ENCODE measurements around the gene UBE2K. TPM values are rescaled to one million over a fixed set of nuclear protein-coding genes. Genes with fewer than 3 reads are reported as not detected.

UBE2K gene
- total and polyA plus RNA-seq, 10 of the 15 experiments (the other 5 are each of a cell fraction or from before 2014, with no cell fraction given) = 17.0 to 141 (median 75.5) TPM

DNA sequence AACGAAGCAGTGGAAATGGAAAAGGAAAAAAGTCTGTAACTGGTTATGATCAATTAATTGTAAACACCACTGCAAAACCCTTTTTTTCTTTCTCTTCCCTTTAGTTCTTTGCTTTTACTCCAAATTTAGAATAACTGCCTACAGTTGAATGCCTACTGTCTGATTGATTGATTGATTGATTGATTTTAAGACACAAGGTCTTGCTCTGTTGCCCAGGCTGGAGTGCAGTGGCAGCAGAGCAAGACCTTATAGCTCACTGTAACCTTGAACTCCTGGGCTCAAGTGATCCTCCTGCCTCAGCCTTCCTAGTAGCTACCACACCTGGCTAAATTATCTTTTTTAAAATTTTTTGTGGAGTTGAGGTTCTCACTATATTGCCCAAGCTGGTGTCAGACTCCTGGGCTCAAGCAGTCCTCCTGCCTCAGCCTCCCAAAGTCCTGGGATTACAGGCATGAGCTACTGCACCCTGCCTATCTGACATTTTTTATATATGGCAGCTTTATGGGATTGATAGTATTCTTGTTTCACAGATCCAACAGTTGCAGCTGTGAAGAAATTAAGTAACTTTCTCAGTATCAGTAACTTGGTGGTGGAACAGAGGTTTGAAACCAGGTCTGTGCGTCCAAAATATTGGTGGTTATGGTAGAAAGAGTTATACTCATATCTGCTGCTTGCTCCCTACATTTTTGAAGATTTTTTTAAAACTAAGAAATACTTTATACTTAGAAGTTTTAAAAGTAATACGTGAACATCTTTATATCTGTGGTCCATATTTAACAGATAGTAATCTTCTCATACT lies 12.4 kb downstream of the UBE2K start:
- Histone ChIP-seq H3K79me2 (ENCODE audit: control insufficient read depth, insufficient read depth, low read length) (peaks cover 88% of the 10 kb centered on the region), H3K9me3 (replicated peaks; ENCODE audit: control insufficient read depth, insufficient read depth, low read length) (no peaks in the 10 kb centered on the region), H2AFZ (ENCODE audit: control insufficient read depth, low read depth, low read length) (no peak overlapping the region), H3K4me1 (ENCODE audit: control insufficient read depth, insufficient read depth, low read length) (peaks cover 55% of the 10 kb centered on the region), H3K9ac (ENCODE audit: control insufficient read depth, insufficient read depth, low read length) (no peak overlapping the region), H3K27ac (ENCODE audit: control insufficient read depth, insufficient read depth) (peak overlapping the region; percentile 55), H3K27me3 (replicated peaks in 1 of 2; ENCODE audit: control insufficient read depth in 2 of 2, insufficient read depth in 2 of 2, low read length in 1 of 2) (no peaks in the 10 kb centered on the region), H3K36me3 (ENCODE audit: control insufficient read depth in 2 of 2, insufficient read depth in 2 of 2, low read length in 1 of 2) (peaks cover 1 to 2% of the 10 kb centered on the region in 2 experiments; a peak in 3 of 4 replicates), H3K4me2 (ENCODE audit: control insufficient read depth, insufficient read depth) (peak overlapping the region; percentile 68), H3K4me3 (peak overlapping the region; percentile 45; the same call in 1 of the 2 replicates), H4K20me1 (ENCODE audit: control insufficient read depth, insufficient read depth) (no peaks in the 10 kb centered on the region)
- ChIA-PET CTCF (interaction anchor here (0.6 to 1.0 kb wide), 4 partner anchors 10 to 49 kb away, joined by 3 to 4 read pairs (median 3); no protein-coding TSS in a partner anchor), POLR2A (interaction anchor here (0.6 to 1.6 kb wide), 3 partner anchors 9 to 157 kb away, joined by 4 to 6 read pairs (median 5); partner anchors contain the start of gene UBE2K), RAD21 (ENCODE audit: unreplicated experiment) (interaction anchor here (1.0 to 1.2 kb wide), 2 partner anchors 54 to 264 kb away, joined by 4 read pairs; no protein-coding TSS in a partner anchor), SMC1A (ENCODE audit: uncharacterized antibody, unreplicated experiment) (interaction anchor here (0.6 to 1.5 kb wide), 10 partner anchors 8 to 1573 kb away, joined by 3 to 7 read pairs (median 3); no protein-coding TSS in a partner anchor)
- in situ Hi-C loops (cut with MboI) = no loop called here
- ATAC-seq = peak; percentile 65
- WGBS (ENCODE audit: insufficient coverage, insufficient replicate concordance, low lambda C conversion rate, missing lambda C conversion rate) = 26% methylated on average over 3 of the region's 3 CpGs
- no peak for FAIRE-seq
- intact Hi-C loops (cut with micrococcal nuclease; ENCODE audit: unreplicated experiment) = no loop called here
- DNase-seq (ENCODE audit: low read depth, low spot score) = no peak
- BruUV-seq (replicated peaks) = no TSS peak
- TF ChIP-seq SIX5 (IDR thresholded peaks at IDR 0.05; ENCODE audit: low read depth, low read length, severe bottlenecking) (no peak), ATF3 (IDR thresholded peaks at IDR 0.05; ENCODE audit: borderline replicate concordance, extremely low read depth, low read depth, low read length) (no peak), FOXM1 (IDR thresholded peaks at IDR 0.05; ENCODE audit: low read depth, low read length) (peak; percentile 30; the same call in 1 of the 2 replicates), TCF12 (IDR thresholded peaks at IDR 0.05; ENCODE audit: low read depth, low read length) (no peak), SMAD1 (IDR thresholded peaks at IDR 0.05; ENCODE audit: low read depth, partially characterized antibody) (no peak), HCFC1 (IDR thresholded peaks at IDR 0.05; ENCODE audit: low read length) (no peak), JUNB (IDR thresholded peaks at IDR 0.05) (peak; percentile 56; the same call in 1 of the 2 replicates), RB1 (IDR thresholded peaks at IDR 0.05; ENCODE audit: borderline replicate concordance) (no peak), ZBTB33 (IDR thresholded peaks at IDR 0.05) (no peak), PML (IDR thresholded peaks at IDR 0.05; ENCODE audit: low read length) (0 out of 2 replicates have a peak, but pooled peaks have one; percentile 35), RAD51 (IDR thresholded peaks at IDR 0.05) (no peak)
- TF ChIP-seq, protein P1, sequence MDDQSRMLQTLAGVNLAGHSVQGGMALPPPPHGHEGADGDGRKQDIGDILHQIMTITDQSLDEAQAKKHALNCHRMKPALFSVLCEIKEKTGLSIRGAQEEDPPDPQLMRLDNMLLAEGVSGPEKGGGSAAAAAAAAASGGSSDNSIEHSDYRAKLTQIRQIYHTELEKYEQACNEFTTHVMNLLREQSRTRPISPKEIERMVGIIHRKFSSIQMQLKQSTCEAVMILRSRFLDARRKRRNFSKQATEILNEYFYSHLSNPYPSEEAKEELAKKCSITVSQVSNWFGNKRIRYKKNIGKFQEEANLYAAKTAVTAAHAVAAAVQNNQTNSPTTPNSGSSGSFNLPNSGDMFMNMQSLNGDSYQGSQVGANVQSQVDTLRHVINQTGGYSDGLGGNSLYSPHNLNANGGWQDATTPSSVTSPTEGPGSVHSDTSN (IDR thresholded peaks at IDR 0.05; ENCODE audit: insufficient replicate concordance, low read depth, low read length) = peak; percentile 25
- TF ChIP-seq, protein P2, sequence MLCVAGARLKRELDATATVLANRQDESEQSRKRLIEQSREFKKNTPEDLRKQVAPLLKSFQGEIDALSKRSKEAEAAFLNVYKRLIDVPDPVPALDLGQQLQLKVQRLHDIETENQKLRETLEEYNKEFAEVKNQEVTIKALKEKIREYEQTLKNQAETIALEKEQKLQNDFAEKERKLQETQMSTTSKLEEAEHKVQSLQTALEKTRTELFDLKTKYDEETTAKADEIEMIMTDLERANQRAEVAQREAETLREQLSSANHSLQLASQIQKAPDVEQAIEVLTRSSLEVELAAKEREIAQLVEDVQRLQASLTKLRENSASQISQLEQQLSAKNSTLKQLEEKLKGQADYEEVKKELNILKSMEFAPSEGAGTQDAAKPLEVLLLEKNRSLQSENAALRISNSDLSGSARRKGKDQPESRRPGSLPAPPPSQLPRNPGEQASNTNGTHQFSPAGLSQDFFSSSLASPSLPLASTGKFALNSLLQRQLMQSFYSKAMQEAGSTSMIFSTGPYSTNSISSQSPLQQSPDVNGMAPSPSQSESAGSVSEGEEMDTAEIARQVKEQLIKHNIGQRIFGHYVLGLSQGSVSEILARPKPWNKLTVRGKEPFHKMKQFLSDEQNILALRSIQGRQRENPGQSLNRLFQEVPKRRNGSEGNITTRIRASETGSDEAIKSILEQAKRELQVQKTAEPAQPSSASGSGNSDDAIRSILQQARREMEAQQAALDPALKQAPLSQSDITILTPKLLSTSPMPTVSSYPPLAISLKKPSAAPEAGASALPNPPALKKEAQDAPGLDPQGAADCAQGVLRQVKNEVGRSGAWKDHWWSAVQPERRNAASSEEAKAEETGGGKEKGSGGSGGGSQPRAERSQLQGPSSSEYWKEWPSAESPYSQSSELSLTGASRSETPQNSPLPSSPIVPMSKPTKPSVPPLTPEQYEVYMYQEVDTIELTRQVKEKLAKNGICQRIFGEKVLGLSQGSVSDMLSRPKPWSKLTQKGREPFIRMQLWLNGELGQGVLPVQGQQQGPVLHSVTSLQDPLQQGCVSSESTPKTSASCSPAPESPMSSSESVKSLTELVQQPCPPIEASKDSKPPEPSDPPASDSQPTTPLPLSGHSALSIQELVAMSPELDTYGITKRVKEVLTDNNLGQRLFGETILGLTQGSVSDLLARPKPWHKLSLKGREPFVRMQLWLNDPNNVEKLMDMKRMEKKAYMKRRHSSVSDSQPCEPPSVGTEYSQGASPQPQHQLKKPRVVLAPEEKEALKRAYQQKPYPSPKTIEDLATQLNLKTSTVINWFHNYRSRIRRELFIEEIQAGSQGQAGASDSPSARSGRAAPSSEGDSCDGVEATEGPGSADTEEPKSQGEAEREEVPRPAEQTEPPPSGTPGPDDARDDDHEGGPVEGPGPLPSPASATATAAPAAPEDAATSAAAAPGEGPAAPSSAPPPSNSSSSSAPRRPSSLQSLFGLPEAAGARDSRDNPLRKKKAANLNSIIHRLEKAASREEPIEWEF (IDR thresholded peaks at IDR 0.05; ENCODE audit: insufficient replicate concordance, low read depth, low read length) = peak; percentile 24
